IPS-15b (cell line): Measurements from ENCODE around the gene FOXD3.
"Not testable (repeated sequence)": the region's sequence is repeated elsewhere in the genome, so short reads cannot be mapped to it uniquely, and the experiment has no call there.

Experiments
- H3K27me3 ChIP-seq: one replicate; pipeline ENCODE4 v1.6.1; 2013; ENCODE audit warnings: low read length; ENCODE audit not compliant: control insufficient read depth, insufficient read depth
- H3K36me3 ChIP-seq: one replicate; pipeline ENCODE4 v1.6.1; 2013; ENCODE audit warnings: low read length; ENCODE audit not compliant: control insufficient read depth, insufficient read depth
- H3K4me1 ChIP-seq: one replicate; pipeline ENCODE4 v1.6.1; 2013; ENCODE audit warnings: mild to moderate bottlenecking, low read length; ENCODE audit not compliant: control insufficient read depth, insufficient read depth
- H3K4me3 ChIP-seq: one replicate; pipeline ENCODE4 v1.5.1; 2013; ENCODE audit warnings: low read depth, low read length
- H3K9ac ChIP-seq: one replicate; pipeline ENCODE4 v1.6.1; 2013; ENCODE audit warnings: low read depth, mild to moderate bottlenecking, low read length
- H3K9me3 ChIP-seq: one replicate; pipeline ENCODE4 v1.6.1; 2013; ENCODE audit warnings: mild to moderate bottlenecking, low read length; ENCODE audit not compliant: control insufficient read depth, insufficient read depth

The FOXD3 gene

DNA sequence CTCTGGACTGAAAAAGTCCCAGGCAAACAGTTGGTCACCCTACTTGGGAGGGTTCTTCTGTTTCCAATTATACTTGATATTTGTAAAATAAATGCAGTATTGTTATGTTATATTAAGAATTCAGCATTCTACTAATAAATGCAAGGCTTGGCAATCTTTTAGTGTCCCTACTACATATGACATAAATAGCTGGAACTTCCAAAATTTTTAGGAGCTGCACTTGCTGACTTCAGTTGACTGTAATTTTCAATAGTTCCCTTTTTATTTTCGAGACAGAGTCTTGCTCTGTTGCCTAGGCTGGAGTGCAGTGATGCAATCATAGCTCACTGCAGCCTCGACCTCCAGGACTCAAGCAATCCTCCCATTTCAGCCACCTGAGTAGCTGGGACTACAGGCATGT, 20.0 kb downstream of the FOXD3 start:
- no peaks in the 10 kb centered on the region for H3K27me3 ChIP-seq
- H3K9ac ChIP-seq: no peak overlapping the region
- no peaks in the 10 kb centered on the region for H3K9me3 ChIP-seq
- H3K4me1 ChIP-seq: no peaks in the 10 kb centered on the region
- no peaks in the 10 kb centered on the region for H3K36me3 ChIP-seq
- no peak overlapping the region for H3K4me3 ChIP-seq

GRCh38 chr1:63343922-63344321, 21.6 kb downstream of the FOXD3 start:
- Histone ChIP-seq H3K36me3 (no peaks in the 10 kb centered on the region), H3K9ac (no peak overlapping the region), H3K4me3 (no peak overlapping the region), H3K4me1 (no peaks in the 10 kb centered on the region), H3K9me3 (no peaks in the 10 kb centered on the region), H3K27me3 (no peaks in the 10 kb centered on the region)

DNA sequence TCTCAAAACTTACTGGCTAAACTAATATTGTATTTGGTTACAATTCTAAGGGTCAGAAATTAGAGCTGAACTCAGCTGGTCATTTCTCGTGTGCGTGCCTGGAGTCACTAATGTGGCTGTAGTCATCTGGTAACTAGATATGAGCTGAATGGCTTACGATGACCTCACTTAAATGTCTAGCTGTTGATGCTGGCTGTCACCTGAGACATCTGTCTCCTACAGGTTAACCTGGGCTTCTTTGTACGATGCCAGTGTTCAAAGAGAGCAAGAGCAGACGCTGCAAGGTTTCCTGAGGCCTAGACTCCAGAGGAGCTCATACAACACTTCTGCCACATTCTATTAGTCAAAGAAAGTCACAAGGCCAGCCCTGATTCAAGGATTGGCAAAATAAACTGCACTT, 28.0 kb downstream of the FOXD3 start:
- Histone ChIP-seq H3K36me3 (no peaks in the 10 kb centered on the region), H3K27me3 (no peaks in the 10 kb centered on the region), H3K4me3 (no peak overlapping the region)

GRCh38 chr1:63352736-63353135, 30.4 kb downstream of the FOXD3 start:
- Histone ChIP-seq H3K9ac (no peak overlapping the region), H3K4me1 (no peaks in the 10 kb centered on the region), H3K36me3 (no peaks in the 10 kb centered on the region), H3K4me3 (no peak overlapping the region), H3K9me3 (no peaks in the 10 kb centered on the region), H3K27me3 (no peaks in the 10 kb centered on the region)

More for the DNA sequence above, 28.0 kb downstream of the FOXD3 start:
- no peaks in the 10 kb centered on the region for H3K9me3 ChIP-seq
- no peak overlapping the region for H3K9ac ChIP-seq
- H3K4me1 ChIP-seq: no peaks in the 10 kb centered on the region

- not testable (repeated sequence) for H3K4me3 ChIP-seq, H3K27me3 ChIP-seq, H3K9me3 ChIP-seq, H3K4me1 ChIP-seq, H3K9ac ChIP-seq, H3K36me3 ChIP-seq
Observed at GRCh38 chr1:63356234-63356633, 33.9 kb downstream of the FOXD3 start.

DNA sequence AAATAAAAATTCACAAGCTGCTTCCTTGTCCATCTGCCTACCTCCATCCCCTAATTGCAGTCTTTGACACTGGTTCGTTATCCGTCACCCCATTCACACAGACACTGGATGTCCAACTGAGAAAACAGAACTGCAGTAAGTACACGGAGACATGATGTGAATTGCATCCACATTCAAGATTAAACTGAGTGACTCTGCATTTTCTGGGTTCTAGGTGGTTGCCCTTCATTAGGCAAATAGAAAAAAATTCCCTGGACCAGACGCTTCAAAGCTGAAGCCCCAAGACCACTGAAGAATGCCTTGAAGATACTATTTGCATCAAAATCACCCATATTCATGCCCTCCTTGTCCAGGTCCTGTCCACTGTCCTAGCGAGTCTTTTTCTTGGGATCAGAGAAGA, 37.2 kb downstream of the FOXD3 start:
- Histone ChIP-seq H3K36me3 (no peaks in the 10 kb centered on the region), H3K9me3 (no peaks in the 10 kb centered on the region), H3K4me3 (no peak overlapping the region), H3K9ac (no peak overlapping the region), H3K4me1 (no peaks in the 10 kb centered on the region), H3K27me3 (no peaks in the 10 kb centered on the region)

- Histone ChIP-seq H3K36me3 (no peaks in the 10 kb centered on the region), H3K9ac (no peak overlapping the region), H3K9me3 (no peaks in the 10 kb centered on the region), H3K27me3 (peaks cover 5% of the 10 kb centered on the region), H3K4me3 (no peak overlapping the region), H3K4me1 (no peaks in the 10 kb centered on the region)
Observed at GRCh38 chr1:63362073-63362472, 39.7 kb downstream of the FOXD3 start.

- H3K9ac ChIP-seq: no peak overlapping the region
- no peaks in the 10 kb centered on the region for H3K9me3 ChIP-seq
- H3K36me3 ChIP-seq: no peaks in the 10 kb centered on the region
- no peaks in the 10 kb centered on the region for H3K4me1 ChIP-seq
- peaks cover 5% of the 10 kb centered on the region for H3K27me3 ChIP-seq
- no peak overlapping the region for H3K4me3 ChIP-seq
Observed at GRCh38 chr1:63362578-63362977, 40.2 kb downstream of the FOXD3 start.

DNA sequence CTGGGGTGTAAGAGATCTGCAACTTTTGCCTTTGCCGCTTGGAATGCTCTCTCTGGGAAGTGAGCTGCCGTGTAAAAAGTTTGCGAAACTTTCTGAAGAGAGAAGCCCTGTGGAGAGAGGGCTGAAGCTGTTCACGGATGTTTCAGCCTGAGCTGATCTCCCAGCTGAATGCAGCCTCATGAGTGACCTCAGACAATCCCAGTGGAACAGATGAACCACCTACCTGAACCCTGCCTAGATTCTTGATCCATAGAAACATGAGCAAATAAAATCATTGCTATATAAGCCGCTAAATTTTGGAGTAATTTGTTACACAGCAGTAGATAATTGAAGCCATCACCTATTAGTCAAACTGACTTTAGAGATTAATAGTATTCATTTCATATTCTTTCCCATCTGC, 40.6 kb downstream of the FOXD3 start:
- no peaks in the 10 kb centered on the region for H3K4me1 ChIP-seq
- H3K9ac ChIP-seq: no peak overlapping the region
- H3K27me3 ChIP-seq: peaks cover 5% of the 10 kb centered on the region
- no peaks in the 10 kb centered on the region for H3K9me3 ChIP-seq
- no peaks in the 10 kb centered on the region for H3K36me3 ChIP-seq
- no peak overlapping the region for H3K4me3 ChIP-seq

GRCh38 chr1:63366908-63367214, 44.5 kb downstream of the FOXD3 start:
- H3K4me3 ChIP-seq: peak overlapping the region; percentile 41
- H3K36me3 ChIP-seq: no peaks in the 10 kb centered on the region
- H3K4me1 ChIP-seq: no peaks in the 10 kb centered on the region
- no peaks in the 10 kb centered on the region for H3K9me3 ChIP-seq
- H3K27me3 ChIP-seq: peaks cover 5% of the 10 kb centered on the region
- no peak overlapping the region for H3K9ac ChIP-seq

DNA sequence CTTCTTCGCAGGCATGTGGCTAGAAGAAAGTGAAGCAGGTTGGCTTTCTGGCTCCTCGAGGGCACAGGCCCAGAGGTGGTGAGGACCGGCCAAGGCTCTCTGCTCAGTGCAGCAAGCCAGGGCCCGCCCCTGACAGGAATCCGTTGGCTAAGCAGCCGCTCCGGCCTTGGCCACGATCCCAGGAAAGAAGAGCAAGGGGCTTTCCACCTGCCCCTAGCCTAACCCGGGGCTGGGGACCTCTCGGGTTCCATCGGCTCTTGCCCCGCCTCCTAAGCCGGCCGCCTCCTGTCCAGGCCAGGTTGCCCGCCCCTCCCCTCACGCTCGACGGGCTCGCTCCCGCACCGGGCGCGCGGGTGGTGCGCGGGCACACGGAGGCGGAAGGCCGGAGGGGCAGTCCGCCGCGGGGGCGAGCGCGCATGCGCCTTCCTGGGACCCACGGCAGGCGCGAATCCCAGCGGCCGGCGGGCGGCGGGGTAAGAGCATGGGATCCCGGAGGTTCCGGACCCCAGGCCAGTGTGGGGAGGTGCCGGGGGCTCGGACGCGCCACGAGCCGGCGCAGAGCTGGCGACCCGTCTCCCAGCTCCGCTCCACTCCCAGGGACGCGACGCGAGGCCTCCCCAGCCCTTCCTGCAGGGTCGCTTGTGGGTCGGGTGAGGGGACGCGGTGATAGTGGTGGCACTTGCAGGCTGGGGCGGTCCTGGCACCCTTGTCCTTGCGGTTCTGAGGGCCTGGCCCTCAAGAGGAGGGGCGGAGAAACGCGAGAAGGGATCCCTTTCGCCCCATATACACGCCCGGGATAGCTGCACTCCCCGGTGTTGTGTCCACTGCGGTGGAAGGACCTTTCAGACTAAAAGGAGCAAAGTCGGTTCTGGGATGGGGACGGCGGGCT, 45.1 kb downstream of the FOXD3 start, which contains the start of gene ALG6:
TSS of gene ALG6 (plus strand) at position 413 of the 889 bp plus-strand sequence. CDS start 3,351 bp downstream, outside the sequence.
- no peaks in the 10 kb centered on the region for H3K9me3 ChIP-seq
- peak within 1 kb of the TSS; percentile 98 for H3K4me3 ChIP-seq
- no peaks in the 10 kb centered on the region for H3K36me3 ChIP-seq
- no peaks in the 10 kb centered on the region for H3K4me1 ChIP-seq
- H3K27me3 ChIP-seq: peaks cover 5% of the 10 kb centered on the region
- peak within 1 kb of the TSS; percentile 77 for H3K9ac ChIP-seq

DNA sequence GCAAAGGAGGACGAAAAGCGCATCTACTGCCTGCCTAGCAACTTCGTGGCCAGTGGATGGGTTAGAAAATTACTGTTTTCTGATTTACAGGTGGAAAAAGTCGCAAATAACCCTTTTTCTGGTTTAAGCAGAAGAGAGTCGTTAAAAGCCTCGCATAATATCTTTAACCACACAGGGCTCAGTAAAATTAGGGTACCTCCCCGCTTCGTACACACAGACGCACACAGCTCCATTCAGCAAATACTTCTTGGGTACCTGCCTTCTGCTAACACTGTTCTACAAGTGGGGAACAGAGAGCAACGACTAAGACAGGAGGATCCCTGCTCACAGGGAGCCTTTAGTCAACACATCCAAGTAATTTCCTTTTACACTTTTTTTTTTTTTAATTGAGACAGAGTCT, 45.8 kb downstream of the FOXD3 start:
- peaks cover 5% of the 10 kb centered on the region for H3K27me3 ChIP-seq
- H3K9ac ChIP-seq: peak overlapping the region; percentile 77
- H3K4me1 ChIP-seq: no peaks in the 10 kb centered on the region
- no peaks in the 10 kb centered on the region for H3K9me3 ChIP-seq
- H3K36me3 ChIP-seq: no peaks in the 10 kb centered on the region
- peak overlapping the region; percentile 98 for H3K4me3 ChIP-seq
